PC-3 (cell line): Measurements from ENCODE around the gene PCDH15.

Source experiments
- CTCF ChIP-seq: fragments of 300-600 bp; sonication (generic); conservative IDR thresholded peaks from 2 replicates; pipeline ENCODE4 v1.5.1; 2017; ENCODE audit warnings: antibody characterized with exemption, low read depth, mild to moderate bottlenecking, low read length
- EZH2 ChIP-seq: fragments of 300-600 bp; sonication (generic); IDR thresholded peaks from one replicate; pipeline ENCODE4 v1.6.1; 2017; ENCODE audit warnings: antibody characterized with exemption, mild to moderate bottlenecking, low read length; ENCODE audit not compliant: unreplicated experiment
- EZH2phosphoT487 ChIP-seq: fragments of 300-600 bp; sonication (generic); IDR thresholded peaks from 2 replicates; pipeline ENCODE4 v1.6.1; 2018; ENCODE audit warnings: mild to moderate bottlenecking, antibody characterized with exemption, low read length, borderline replicate concordance

GRCh38 chr10:54501929-54502328 lies 299.1 kb downstream of the PCDH15 start:
- TF ChIP-seq CTCF (no peak), EZH2 (no peak), EZH2phosphoT487 (no peak)
